Ectodermal cell (in vitro differentiated cells): ENCODE results near the gene SDK1.
"Not testable (repeated sequence)": the region's sequence is repeated elsewhere in the genome, so short reads cannot be mapped to it uniquely, and the experiment has no call there.

Source experiments
- H3K27ac ChIP-seq: 2 replicates; pipeline ENCODE4 v1.7.0; 2013; ENCODE audit warnings: mild to moderate bottlenecking, low read depth, low read length; ENCODE audit not compliant: insufficient read depth, poor library complexity, severe bottlenecking
- H3K27me3 ChIP-seq: 2 replicates; pipeline ENCODE4 v1.7.0; 2013; ENCODE audit warnings: mild to moderate bottlenecking, low read length; ENCODE audit not compliant: insufficient read depth, control insufficient read depth, poor library complexity, severe bottlenecking
- H3K36me3 ChIP-seq: one replicate; pipeline ENCODE4 v1.7.0; 2013; ENCODE audit warnings: low read length; ENCODE audit not compliant: control insufficient read depth, insufficient read depth
- H3K4me1 ChIP-seq: one replicate; pipeline ENCODE4 v1.7.0; 2013; ENCODE audit warnings: low read length; ENCODE audit not compliant: control insufficient read depth, insufficient read depth
- H3K4me3 ChIP-seq: 2 replicates; pipeline ENCODE4 v1.7.0; 2013; ENCODE audit warnings: low read depth, low read length, control low read depth; ENCODE audit not compliant: insufficient read depth
- H3K9me3 ChIP-seq: 2 replicates; pipeline ENCODE4 v1.7.0; 2013; ENCODE audit warnings: mild to moderate bottlenecking, low read length, moderate library complexity; ENCODE audit not compliant: control insufficient read depth
- WGBS, 2 experiments: methylation state at CpG; one replicate each; pipeline ENCODE4 v1.1.7; 2013; ENCODE audit warnings: missing lambda C conversion rate in 2 of 2; 5-methylcytosine and 5-hydroxymethylcytosine counted together

SDK1 gene

DNA sequence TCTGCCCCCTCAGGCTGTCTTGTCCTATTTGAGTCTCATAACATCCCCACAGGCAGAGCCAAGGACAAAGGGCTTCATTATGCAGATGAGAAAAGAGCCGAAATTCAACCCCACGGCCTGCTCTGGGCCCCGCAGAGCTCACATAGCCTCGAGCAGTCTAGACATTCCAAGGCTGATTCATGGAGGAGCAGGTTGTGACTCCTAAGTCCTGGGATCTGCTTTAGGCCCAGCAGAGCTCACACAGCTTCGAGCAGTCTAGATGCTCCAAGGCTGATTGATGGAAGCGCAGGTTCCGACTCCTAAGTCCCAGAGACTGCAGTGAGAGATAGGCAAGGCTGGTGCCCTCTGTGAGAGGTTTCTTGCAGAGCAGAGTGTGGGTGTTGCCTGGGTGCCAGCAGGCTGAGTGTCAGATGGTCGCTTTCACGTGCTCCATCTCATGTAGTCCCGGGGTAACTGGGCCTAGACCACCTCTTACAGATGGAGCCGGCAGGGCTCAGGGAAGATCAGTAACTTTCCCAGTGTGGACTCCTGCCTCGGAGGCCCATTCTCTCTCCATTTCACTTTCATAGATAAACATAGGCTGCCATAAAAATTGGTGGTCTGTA is 944.9 kb downstream of the SDK1 start:
- Histone ChIP-seq H3K27ac (no peak overlapping the region), H3K27me3 (no peaks in the 10 kb centered on the region), H3K4me3 (no peak overlapping the region), H3K9me3 (no peaks in the 10 kb centered on the region), H3K4me1 (peaks cover 10% of the 10 kb centered on the region), H3K36me3 (no peaks in the 10 kb centered on the region)
- 65 to 71% methylated on average over 12 of the region's 12 CpGs for WGBS, 2 experiments

DNA sequence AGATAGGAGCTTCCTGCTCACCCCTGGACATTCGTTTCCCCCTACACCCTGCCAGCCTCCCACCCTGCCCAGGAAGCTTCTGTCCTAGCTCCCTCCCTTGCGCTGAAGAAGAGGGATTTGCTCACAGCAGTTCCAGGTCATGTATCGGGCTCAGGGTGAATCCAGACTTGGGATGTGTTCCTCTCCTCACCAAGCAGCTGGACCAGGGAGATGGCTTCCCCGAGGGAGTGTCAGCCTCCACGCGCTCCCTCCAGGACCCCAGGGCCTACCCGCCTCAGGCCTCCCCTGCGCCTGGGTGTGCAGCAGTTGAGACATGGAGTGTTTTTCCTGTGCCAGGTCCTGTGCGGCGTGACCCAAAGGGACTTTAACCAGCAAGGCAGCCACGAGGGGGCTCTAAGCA is 945.5 kb downstream of the SDK1 start:
- Histone ChIP-seq H3K4me3 (no peak overlapping the region), H3K9me3 (no peaks in the 10 kb centered on the region), H3K36me3 (no peaks in the 10 kb centered on the region), H3K27me3 (no peaks in the 10 kb centered on the region), H3K4me1 (peaks cover 10% of the 10 kb centered on the region), H3K27ac (no peak overlapping the region)
- WGBS, 2 experiments = 91 to 94% methylated on average over 11 of the region's 11 CpGs

DNA sequence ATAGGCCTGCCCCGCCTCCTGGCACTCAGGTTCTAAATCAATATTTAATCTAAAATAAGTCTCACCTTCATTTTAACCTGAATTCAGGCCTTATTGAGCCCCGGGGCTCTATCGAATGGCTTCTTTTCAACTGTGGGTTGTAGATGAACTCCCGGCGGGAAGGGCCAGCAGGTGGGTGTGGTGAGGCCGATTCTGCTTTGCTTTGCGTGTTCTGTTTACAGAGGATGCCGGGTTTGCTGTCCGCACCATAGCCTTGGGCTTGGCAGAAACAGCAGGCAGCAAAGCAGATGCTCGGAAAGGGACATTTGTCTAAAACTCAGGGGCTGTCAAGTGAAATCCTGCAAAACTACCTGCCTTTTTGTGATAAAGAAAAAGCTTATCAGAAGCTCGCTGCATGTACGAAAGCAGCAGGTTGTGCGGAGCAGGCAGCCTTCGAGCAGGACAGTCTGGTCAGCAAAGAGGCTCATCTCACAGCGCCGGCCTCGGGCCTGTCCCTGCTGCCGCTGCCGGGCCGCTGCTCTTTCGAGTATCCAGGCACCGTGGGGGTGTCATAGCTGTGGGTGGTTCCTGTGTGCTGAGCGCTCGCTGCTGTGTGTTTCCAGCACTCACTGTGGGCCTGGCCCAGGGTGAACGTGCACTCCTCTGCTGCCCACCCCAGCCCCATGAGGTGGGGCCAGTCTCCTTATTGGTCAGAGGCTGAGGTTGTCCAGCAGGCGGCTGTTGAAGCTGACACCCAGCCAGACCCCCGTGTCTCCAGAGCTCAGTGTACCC is 946.2 kb downstream of the SDK1 start:
- H3K36me3 ChIP-seq = no peaks in the 10 kb centered on the region
- WGBS, 2 experiments = 82 to 84% methylated on average over 26 to 27 of the region's 27 CpGs
- no peaks in the 10 kb centered on the region for H3K27me3 ChIP-seq
- H3K9me3 ChIP-seq = no peaks in the 10 kb centered on the region
- peaks cover 10% of the 10 kb centered on the region for H3K4me1 ChIP-seq
- no peak overlapping the region for H3K4me3 ChIP-seq
- no peak overlapping the region for H3K27ac ChIP-seq

DNA sequence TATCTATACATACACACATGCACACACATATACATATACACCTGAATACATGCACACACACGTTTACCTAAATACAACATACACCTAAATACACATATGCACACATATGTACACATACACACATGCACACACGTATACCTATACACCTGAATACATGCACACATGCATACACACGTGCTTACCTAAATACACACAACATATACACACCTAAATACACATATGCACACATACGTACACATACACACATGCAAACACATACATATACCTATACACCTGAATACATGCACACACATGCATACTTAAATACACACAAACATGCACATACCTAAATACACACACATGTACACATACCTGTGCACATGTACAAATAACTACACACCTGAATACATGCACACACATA is 947.2 kb downstream of the SDK1 start:
- Histone ChIP-seq H3K27ac (no peak overlapping the region), H3K36me3 (no peaks in the 10 kb centered on the region), H3K4me1 (peaks cover 10% of the 10 kb centered on the region), H3K9me3 (no peaks in the 10 kb centered on the region), H3K27me3 (no peaks in the 10 kb centered on the region), H3K4me3 (no peak overlapping the region)
- WGBS, 2 experiments = 90 to 92% methylated on average over 4 of the region's 4 CpGs

DNA sequence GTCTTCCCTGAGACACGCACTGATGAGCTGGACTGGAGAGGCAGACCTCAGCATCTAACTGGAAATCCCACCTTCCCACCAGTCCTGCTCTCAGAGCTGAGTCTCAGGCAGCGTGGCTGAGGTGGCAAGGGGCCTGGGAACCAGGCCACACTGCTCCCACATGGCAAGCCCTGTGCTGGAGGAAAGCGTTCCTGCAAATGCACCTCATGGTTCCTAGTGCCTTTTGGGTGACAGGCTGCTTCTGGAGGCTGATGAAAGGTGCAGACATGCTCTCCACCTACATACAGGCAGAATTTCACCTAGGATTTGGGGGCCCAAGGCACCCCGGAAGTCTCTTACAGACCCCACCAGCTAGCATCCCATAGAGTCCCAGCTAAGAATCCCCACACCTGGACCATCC is 948.2 kb downstream of the SDK1 start:
- WGBS, 2 experiments = 92 to 94% methylated on average over 4 of the region's 4 CpGs
- H3K9me3 ChIP-seq = no peaks in the 10 kb centered on the region
- H3K27me3 ChIP-seq = no peaks in the 10 kb centered on the region
- H3K36me3 ChIP-seq = no peaks in the 10 kb centered on the region
- H3K27ac ChIP-seq = no peak overlapping the region
- H3K4me1 ChIP-seq = peaks cover 10% of the 10 kb centered on the region
- H3K4me3 ChIP-seq = no peak overlapping the region

DNA sequence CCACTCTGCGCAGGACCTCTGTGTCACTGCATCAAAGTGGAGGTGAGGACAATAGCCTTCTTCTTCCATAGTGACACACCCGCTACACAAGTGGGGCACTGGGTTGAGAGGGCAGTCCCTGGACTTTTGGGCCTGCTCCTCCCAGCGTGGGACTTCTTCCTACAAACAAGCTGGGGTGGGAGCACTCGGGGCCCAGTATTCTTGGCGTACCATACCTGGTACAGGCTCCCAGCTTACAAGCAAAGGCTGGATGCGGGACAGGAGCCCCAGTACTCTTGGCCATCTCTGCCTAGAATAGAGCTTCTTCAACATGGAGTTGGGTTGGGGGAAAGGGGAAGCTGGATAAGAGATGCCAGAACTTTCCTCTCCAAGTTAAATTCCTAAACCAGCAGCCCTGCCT is 954.3 kb downstream of the SDK1 start:
- H3K4me3 ChIP-seq = no peak overlapping the region
- H3K27me3 ChIP-seq = no peaks in the 10 kb centered on the region
- 94 to 95% methylated on average over 6 of the region's 6 CpGs for WGBS, 2 experiments
- H3K36me3 ChIP-seq = no peaks in the 10 kb centered on the region
- no peaks in the 10 kb centered on the region for H3K9me3 ChIP-seq
- H3K27ac ChIP-seq = no peak overlapping the region
- H3K4me1 ChIP-seq = no peaks in the 10 kb centered on the region

DNA sequence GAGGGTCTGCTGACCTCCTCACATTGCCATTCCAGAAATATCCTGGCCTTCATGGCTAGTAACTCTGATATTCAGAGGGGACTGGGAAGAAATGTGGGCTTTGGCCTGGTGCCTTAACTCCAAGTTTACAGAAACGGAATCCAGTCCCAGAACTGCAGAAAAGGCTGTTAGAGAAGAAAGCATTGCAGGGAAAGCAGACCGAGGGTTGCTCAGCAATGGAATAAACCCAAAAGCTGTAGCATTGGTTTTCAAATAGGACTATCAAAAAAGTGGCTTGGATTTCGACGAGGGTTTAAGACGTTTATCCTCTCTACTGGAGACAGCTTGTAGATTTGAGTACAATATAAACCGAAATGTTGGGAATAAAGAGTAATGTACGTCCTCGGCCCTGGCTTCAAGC is 955.2 kb downstream of the SDK1 start:
- Histone ChIP-seq H3K27me3 (no peaks in the 10 kb centered on the region), H3K4me1 (peaks cover 3% of the 10 kb centered on the region), H3K9me3 (no peaks in the 10 kb centered on the region), H3K4me3 (no peak overlapping the region), H3K27ac (no peak overlapping the region), H3K36me3 (no peaks in the 10 kb centered on the region)
- WGBS, 2 experiments = 94% methylated on average over 8 of the region's 8 CpGs

DNA sequence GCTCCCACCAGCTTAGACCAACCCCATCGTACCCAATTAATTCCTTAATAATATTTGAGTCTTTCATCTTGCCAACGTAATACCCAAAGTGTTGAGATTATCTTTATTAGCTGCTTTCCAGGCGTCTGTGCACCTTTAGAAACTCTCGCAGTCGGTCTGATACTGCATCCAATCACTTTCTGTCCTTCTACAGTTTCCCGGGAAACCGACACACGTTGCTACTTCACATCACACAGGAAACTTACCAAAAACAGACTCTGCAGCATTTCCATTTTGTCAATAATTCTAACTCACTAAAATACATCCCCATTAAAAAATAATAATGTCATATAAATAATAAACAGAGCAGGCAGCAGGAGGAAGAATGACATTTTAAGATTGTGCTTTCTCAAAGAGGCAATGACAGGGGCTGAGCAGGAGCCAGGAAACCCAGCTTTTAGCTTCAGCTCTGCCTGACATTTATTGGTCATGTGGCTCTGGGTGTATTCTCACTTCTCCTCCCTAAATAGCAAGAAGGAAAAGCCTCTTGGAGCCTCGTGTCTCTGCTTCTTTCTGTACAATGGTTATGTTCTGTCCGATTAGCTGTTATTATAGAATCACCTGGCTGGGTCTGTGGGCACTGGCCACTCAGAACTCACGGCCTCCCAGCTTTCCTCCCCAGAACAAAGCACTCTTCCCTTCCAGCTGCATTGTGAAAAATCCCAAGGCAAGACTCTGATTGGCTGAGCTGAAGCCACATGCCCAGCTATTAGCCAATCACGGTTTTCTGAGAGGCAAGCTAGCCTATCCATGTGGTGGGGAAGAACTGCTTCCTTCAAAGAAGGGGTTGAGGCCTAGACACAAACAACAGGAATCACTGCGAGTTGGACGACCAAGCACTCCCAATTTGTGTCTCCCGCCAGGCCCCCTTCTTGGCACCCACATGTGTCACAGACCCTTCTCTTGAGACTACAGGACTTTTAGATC is 956.4 kb downstream of the SDK1 start:
- H3K4me3 ChIP-seq = no peak overlapping the region
- H3K27me3 ChIP-seq = no peaks in the 10 kb centered on the region
- no peak overlapping the region for H3K27ac ChIP-seq
- WGBS, 2 experiments = 90 to 95% methylated on average over 15 of the region's 15 CpGs
- H3K4me1 ChIP-seq = peaks cover 7% of the 10 kb centered on the region
- no peaks in the 10 kb centered on the region for H3K9me3 ChIP-seq
- H3K36me3 ChIP-seq = no peaks in the 10 kb centered on the region

DNA sequence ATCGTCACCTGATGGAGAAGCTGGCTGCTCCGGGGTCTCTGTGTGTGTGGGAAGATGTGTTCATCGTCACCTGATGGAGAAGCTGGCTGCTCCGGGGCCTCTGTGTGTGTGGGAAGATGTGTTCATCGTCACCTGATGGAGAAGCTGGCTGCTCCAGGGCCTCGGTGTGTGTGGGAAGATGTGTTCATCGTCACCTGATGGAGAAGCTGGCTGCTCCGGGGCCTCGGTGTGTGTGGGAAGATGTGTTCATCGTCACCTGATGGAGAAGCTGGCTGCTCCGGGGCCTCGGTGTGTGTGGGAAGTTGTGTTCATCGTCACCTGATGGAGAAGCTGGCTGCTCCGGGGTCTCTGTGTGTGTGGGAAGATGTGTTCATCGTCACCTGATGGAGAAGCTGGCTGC is 959.1 kb downstream of the SDK1 start:
- not testable (repeated sequence) for H3K9me3 ChIP-seq, H3K36me3 ChIP-seq, H3K27ac ChIP-seq, H3K4me1 ChIP-seq, H3K27me3 ChIP-seq, H3K4me3 ChIP-seq
- 96% methylated on average over 13 to 14 of the region's 15 CpGs for WGBS, 2 experiments
